Kidney (tissue), 14 donors: ENCODE data around the gene VDR. TPM values are rescaled to one million over a fixed set of nuclear protein-coding genes. Genes with fewer than 3 reads are reported as not detected.

Experiments used
- DNase-seq, 5 donors: peaks; one replicate each; pipeline ENCODE4 v3.0.0-alpha.2; 2013 to 2020
- FAIRE-seq: peaks from 2 replicates; lab custom pipeline; 2012; peaks lifted over from hg19 to GRCh38; lab: Jason Lieb, UNC
- H3K27ac ChIP-seq, 2 donors: one replicate each; pipeline ENCODE4 v1.7.0; 2013; ENCODE audit warnings: low read depth in 2 of 2, low read length in 2 of 2, inconsistent platforms in 1 of 2
- H3K27me3 ChIP-seq: one replicate; pipeline ENCODE4 v1.7.1; 2013; ENCODE audit warnings: low read length, inconsistent platforms; ENCODE audit not compliant: control insufficient read depth, insufficient read depth
- H3K36me3 ChIP-seq, 3 donors: one replicate each; pipeline versions ENCODE4 v1.7.0 to v1.7.1; 2013; ENCODE audit warnings: low read length in 3 of 3, control low read depth in 1 of 3, inconsistent platforms in 1 of 3; ENCODE audit not compliant: insufficient read depth in 3 of 3, control insufficient read depth in 2 of 3
- H3K4me1 ChIP-seq, 3 donors: one replicate each; pipeline versions ENCODE4 v1.7.0 to v1.7.1; 2013; ENCODE audit warnings: low read length in 3 of 3, inconsistent platforms in 1 of 3, low read depth in 1 of 3; ENCODE audit not compliant: control insufficient read depth in 2 of 3, insufficient read depth in 2 of 3
- H3K4me3 ChIP-seq, 3 donors: one replicate each; pipeline versions ENCODE4 v1.7.0 to v1.8.1; 2013; ENCODE audit warnings: low read length in 3 of 3, control low read depth in 1 of 3, inconsistent platforms in 1 of 3
- H3K9ac ChIP-seq, 3 donors: one replicate each; pipeline versions ENCODE4 v1.7.0 to v1.7.1; 2013; ENCODE audit warnings: low read length in 3 of 3, control low read depth in 1 of 3, inconsistent platforms in 1 of 3
- H3K9me3 ChIP-seq, 3 donors: one replicate each; pipeline versions ENCODE4 v1.7.0 to v1.7.1; 2013; ENCODE audit warnings: low read length in 3 of 3, control low read depth in 1 of 3, inconsistent platforms in 1 of 3; ENCODE audit not compliant: control insufficient read depth in 2 of 3, insufficient read depth in 1 of 3
- CTCF ChIP-seq: IDR thresholded peaks from 3 replicates; pipeline ENCODE4 v1.5.1; 2012; ENCODE audit warnings: mild to moderate bottlenecking, moderate library complexity, borderline replicate concordance; ENCODE audit not compliant: insufficient read depth; ENCODE audit errors: extremely low read depth
- intact Hi-C: fragments of 100-400 bp; cut with DNase I; formaldehyde crosslinking; loops from one replicate; pipeline ENCODE4 v1.11.1; 2022
- polyA plus RNA-seq: library from polyadenylated mRNA; stranded (reverse); fragments of 350-450 nt; fragmentation: Illumina TruSeq; extraction: RNeasy Lipid Tissue Mini Kit (QIAGEN cat#74804); gene quantifications from one replicate; pipeline ENCODE4 v1.2.3, GENCODE V29; 2014; ENCODE audit warnings: low read depth, low replicate concordance; ENCODE audit not compliant: insufficient read depth
- total RNA-seq: library from RNA; stranded (reverse); fragmentation: NEBNext Ultra II Directional; extraction: Animal tissue kit (Norgen Biotek cat#: 25700); gene quantifications from one replicate; pipeline ENCODE4 v1.2.1, GENCODE V29; 2021
- donor health status: control.
- donor health status: control.
- donor health status: control.
- donor health status: control.
- donor health status: control.
- donor health status: DM: yes; HTN: yes; CAD: no.
- donor health status: Normal renal cell carcinoma (clear cell type).

The VDR gene
- total and polyA plus RNA-seq, 2 donors from 2014 or later, result 14.8 to 19.1 TPM

- Histone ChIP-seq H3K27ac (peak overlapping the region; percentile 3 to 45), H3K9me3 (no peaks in the 10 kb centered on the region), H3K4me3 (no peak overlapping the region), H3K27me3 (no peaks in the 10 kb centered on the region), H3K4me1 (peaks cover 0 to 17% (median 1%) of the 10 kb centered on the region in 3 donors), H3K36me3 (no peaks in the 10 kb centered on the region), H3K9ac (peak overlapping the region in 1 of 3 donors; percentile 30)
- FAIRE-seq (no peak), DNase-seq (peak in 2 of 5 donors; percentile 32 to 35)
- intact Hi-C loops, result no loop called here
- TF ChIP-seq CTCF, result no peak
These were observed 16.5 kb downstream of the VDR start for GRCh38 chr12:47888153-47888819.

GRCh38 chr12:47887529-47887928 lies 17.3 kb downstream of the VDR start:
- H3K4me3 ChIP-seq, result no peak overlapping the region
- H3K4me1 ChIP-seq, result peaks cover 0 to 17% (median 6%) of the 10 kb centered on the region in 3 donors
- no peaks in the 10 kb centered on the region for H3K36me3 ChIP-seq
- FAIRE-seq, result no peak
- no peaks in the 10 kb centered on the region for H3K9me3 ChIP-seq
- peak overlapping the region; percentile 35 to 45 for H3K27ac ChIP-seq
- no peak for TF ChIP-seq CTCF
- intact Hi-C loops, result no loop called here
- peak overlapping the region in 1 of 3 donors; percentile 30 for H3K9ac ChIP-seq
- H3K27me3 ChIP-seq, result no peaks in the 10 kb centered on the region
- DNase-seq, result no peak

- no peak for TF ChIP-seq CTCF
- DNase-seq, result no peak
These were observed 18.1 kb downstream of the VDR start for GRCh38 chr12:47886510-47887240.

More at GRCh38 chr12:47886510-47887240, 18.1 kb downstream of the VDR start:
- Histone ChIP-seq H3K9me3 (no peaks in the 10 kb centered on the region), H3K4me3 (no peak overlapping the region), H3K4me1 (peaks cover 0 to 17% (median 6%) of the 10 kb centered on the region in 3 donors), H3K9ac (no peak overlapping the region), H3K36me3 (peaks cover 0 to 4% (median 0%) of the 10 kb centered on the region in 3 donors), H3K27me3 (no peaks in the 10 kb centered on the region), H3K27ac (no peak overlapping the region)
- no peak for FAIRE-seq
- intact Hi-C loops, result no loop called here
